G401.6 (cell line): ENCODE measurements around the gene FOXP1.

ENCODE experiments used
- FAIRE-seq: peaks from 2 replicates; lab custom pipeline; 2012; peaks lifted over from hg19 to GRCh38; lab: Jason Lieb, UNC

The FOXP1 gene

GRCh38 chr3:71070497-71071463, 512.7 kb downstream of the FOXP1 start:
- FAIRE-seq, result no peak

- no peak for FAIRE-seq
Measured at GRCh38 chr3:71069797-71070196, 513.7 kb downstream of the FOXP1 start.

- FAIRE-seq, result no peak
Measured at GRCh38 chr3:71067977-71068654, 515.4 kb downstream of the FOXP1 start.

GRCh38 chr3:71066849-71067261, 516.7 kb downstream of the FOXP1 start:
- no peak for FAIRE-seq

GRCh38 chr3:71066356-71066755, 517.2 kb downstream of the FOXP1 start:
- FAIRE-seq, result no peak

- FAIRE-seq, result no peak
Measured at GRCh38 chr3:71065764-71066013, 517.8 kb downstream of the FOXP1 start.

- no peak for FAIRE-seq
Measured at GRCh38 chr3:71064956-71065763, 518.4 kb downstream of the FOXP1 start.

GRCh38 chr3:71064291-71064955, 519.1 kb downstream of the FOXP1 start:
- FAIRE-seq, result no peak

GRCh38 chr3:71063773-71064290, 519.7 kb downstream of the FOXP1 start:
- no peak for FAIRE-seq

GRCh38 chr3:71062952-71063772, 520.4 kb downstream of the FOXP1 start:
- FAIRE-seq, result no peak

- no peak for FAIRE-seq
Measured at GRCh38 chr3:71062037-71062932, 521.2 kb downstream of the FOXP1 start.

- no peak for FAIRE-seq
Measured at GRCh38 chr3:71061581-71061980, 521.9 kb downstream of the FOXP1 start.

GRCh38 chr3:71061037-71061436, 522.5 kb downstream of the FOXP1 start:
- no peak for FAIRE-seq

- FAIRE-seq, result no peak
Measured at GRCh38 chr3:71060536-71060935, 523.0 kb downstream of the FOXP1 start.

GRCh38 chr3:71057526-71057894, 526.0 kb downstream of the FOXP1 start:
- no peak for FAIRE-seq

GRCh38 chr3:71056327-71056726, 527.2 kb downstream of the FOXP1 start:
- FAIRE-seq, result no peak

GRCh38 chr3:71055257-71056001, 528.1 kb downstream of the FOXP1 start:
- no peak for FAIRE-seq

GRCh38 chr3:71054312-71054711, 529.2 kb downstream of the FOXP1 start:
- no peak for FAIRE-seq

- no peak for FAIRE-seq
Measured at GRCh38 chr3:71053495-71053894, 530.0 kb downstream of the FOXP1 start.
